Inflammatory macrophage treated with lipopolysaccharide for 1 hour (primary cell): ENCODE results near the gene GPX2.
A peak's percentile ranks its signal among the peaks of the same experiment; 100 is the strongest.

Experiments used
- DNase-seq, 2 donors: peaks; one replicate each; pipeline ENCODE4 v3.0.0-alpha.2; 2020 to 2022

GPX2 gene

DNA sequence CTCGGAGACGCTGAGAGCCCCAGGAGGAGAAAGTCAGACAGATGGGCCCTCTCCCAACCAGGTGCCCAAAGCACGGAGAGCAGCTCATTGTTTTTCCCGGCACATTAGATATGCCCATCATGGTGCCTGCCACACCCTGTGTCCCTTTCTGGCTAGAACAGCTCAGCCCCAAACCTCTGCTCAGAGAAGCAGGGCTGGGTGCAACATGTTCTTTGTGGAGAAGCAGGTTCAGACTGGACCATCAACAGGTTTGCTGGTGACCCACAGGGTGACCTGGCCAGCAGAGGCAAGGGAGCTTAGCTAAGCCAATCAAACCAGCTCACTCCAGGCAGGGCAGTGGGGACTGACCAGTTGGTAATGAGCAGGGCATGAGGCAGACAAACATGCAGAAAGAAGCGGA lies 16.2 kb upstream of the GPX2 start:
- no peak for DNase-seq

DNA sequence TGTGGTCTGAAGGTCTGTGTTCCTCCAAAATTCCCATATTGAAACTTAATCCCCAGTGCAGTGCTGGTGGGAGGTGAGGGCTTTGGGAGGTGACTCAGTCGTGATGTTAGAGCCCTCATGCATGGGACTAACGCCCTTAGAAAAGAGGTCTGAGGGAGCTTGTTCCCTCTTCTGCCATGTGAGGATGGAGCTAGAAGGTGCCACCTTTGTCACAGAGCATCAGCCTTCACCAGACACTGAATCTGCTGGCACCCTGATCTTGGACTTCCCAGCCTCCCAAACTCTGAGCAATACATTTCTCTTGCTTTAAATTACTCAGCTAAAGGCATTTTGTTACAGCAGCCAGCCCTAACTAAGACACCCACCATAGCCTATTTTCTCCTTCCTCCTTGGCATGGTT lies 15.7 kb upstream of the GPX2 start:
- DNase-seq: no peak

DNA sequence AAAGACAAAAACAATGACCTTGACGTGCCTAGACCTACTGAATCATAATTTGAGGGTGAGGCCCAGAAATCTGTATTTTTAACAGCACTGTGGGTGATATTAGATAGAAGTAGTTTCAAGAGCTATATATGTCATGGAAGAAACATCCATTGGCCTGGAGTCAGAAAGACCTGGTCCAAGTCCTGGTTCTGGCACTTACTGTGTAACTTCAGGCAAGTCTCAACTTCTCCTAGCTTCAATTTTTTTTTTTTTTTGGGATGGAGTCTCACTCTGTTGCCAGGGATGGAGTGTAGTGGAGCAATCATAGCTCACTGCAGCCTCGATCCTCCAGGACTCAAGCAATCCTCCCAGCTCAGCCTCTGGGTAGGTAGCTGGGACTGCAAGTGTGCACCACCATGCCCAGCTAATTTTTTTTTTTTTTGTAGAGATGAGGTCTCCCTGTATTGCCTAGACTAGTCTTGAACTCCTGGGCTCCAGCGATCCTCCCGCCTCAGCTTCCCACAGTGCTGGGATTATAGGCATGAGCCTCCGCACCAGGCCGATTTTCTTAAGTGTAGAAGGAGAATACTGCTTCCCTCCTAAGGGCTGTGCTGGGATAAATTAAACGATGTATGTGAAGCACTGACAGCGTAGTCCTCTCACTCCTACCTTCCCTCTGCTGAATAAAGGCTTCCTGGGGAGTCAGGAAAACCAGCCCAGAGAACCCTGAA lies 14.3 kb upstream of the GPX2 start:
- no peak for DNase-seq

- DNase-seq: no peak
Observed at GRCh38 chr14:64955297-64955696, 12.8 kb upstream of the GPX2 start.

DNA sequence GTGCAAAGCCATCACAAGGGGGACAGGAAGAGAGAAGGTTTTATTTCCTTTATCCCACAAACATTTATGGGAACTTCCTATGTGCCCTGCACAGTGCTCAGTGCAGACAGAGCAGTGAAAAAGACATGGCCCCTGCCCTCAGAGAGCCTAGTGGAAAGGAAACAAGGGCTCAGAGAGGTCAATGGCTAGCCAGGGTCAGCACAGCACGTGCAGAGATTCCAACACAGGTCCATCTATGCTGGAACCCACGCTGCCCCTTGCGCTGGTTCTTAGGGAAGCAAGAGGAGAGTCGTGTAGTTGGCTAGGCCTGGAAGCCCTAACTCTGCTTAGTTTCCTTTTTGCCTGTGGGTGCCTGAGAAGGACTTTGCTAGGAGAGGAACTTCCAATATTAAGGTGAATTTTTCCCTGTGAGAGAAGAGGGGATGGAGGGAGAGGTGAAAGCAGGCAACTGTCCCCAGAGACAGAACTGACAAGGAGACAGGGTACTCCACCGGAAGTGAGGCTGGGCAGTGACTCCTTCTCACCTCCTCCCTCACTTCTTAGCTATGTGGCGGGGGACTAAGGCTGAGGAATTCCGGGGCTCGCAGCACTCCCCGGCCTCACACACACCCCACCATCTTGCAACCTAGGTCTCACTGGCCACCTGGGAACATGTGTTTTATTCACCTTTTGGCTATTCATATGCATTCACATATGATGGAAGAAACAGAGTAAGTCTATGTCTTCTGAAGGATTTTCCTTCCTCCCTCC lies 12.1 kb upstream of the GPX2 start:
- DNase-seq: no peak

GRCh38 chr14:64953661-64954060 lies 11.1 kb upstream of the GPX2 start:
- DNase-seq: no peak

DNA sequence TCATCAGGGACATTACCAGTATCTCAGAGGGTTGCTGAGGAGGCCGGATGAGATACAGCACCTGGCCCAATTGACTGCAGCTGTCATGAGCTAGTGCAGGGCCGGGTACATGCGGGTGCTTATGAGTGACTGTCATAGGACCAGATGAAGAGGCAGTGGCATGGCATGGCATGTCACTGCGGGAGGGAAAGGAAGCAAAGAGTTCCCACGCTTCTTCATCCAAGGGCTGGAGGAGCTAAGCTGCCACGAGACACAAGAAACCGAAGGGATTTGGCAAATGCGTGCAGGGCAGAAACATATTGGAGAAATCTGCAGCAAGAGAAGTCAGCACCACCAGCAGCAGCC lies 10.7 kb upstream of the GPX2 start:
- DNase-seq: no peak

GRCh38 chr14:64952598-64953309 lies 10.2 kb upstream of the GPX2 start:
- peak in 1 of 2 donors; percentile 18 for DNase-seq

DNA sequence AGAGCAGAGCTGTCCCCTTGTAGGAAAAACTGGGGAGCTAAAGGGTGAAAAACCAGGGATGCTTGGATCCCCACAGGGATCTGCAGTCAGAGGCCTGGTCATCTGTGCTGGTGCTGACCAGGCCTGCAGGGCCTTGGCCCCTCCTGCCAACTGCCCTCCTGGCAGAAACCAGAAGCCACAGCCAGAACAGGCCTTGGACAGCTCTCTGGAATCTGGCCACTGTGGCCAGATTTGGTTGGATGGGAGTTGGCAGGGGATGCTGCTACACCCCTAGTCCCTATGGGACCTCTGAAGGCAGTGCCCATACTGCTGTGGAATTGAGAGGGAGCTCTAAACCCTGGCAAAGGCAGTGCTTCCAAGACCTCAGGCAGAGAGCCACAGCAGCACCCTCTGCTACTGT lies 9.2 kb upstream of the GPX2 start:
- no peak for DNase-seq

- DNase-seq: no peak
Observed at GRCh38 chr14:64951291-64951690, 8.7 kb upstream of the GPX2 start.

DNA sequence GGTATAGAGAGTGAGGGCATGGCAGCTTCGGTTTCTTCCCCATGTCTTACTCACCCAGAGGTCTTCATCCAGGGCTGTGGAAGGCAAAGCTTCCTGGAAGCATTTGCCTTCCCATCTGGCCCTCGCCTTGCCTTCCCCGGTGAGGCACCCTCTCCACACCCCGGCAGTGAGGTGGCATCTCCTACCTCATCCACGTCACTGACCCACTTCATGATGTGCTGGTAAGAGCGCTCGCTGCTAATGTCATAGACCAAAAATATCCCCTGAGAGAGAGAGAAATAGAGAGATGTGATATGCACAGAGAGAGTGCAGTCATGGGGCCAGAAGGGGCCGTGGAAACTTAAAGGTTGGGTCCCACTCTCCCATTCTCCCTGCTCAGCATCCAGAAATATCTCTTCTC lies 8.3 kb upstream of the GPX2 start:
- DNase-seq: no peak

GRCh38 chr14:64948612-64949210 lies 6.2 kb upstream of the GPX2 start:
- DNase-seq: no peak

DNA sequence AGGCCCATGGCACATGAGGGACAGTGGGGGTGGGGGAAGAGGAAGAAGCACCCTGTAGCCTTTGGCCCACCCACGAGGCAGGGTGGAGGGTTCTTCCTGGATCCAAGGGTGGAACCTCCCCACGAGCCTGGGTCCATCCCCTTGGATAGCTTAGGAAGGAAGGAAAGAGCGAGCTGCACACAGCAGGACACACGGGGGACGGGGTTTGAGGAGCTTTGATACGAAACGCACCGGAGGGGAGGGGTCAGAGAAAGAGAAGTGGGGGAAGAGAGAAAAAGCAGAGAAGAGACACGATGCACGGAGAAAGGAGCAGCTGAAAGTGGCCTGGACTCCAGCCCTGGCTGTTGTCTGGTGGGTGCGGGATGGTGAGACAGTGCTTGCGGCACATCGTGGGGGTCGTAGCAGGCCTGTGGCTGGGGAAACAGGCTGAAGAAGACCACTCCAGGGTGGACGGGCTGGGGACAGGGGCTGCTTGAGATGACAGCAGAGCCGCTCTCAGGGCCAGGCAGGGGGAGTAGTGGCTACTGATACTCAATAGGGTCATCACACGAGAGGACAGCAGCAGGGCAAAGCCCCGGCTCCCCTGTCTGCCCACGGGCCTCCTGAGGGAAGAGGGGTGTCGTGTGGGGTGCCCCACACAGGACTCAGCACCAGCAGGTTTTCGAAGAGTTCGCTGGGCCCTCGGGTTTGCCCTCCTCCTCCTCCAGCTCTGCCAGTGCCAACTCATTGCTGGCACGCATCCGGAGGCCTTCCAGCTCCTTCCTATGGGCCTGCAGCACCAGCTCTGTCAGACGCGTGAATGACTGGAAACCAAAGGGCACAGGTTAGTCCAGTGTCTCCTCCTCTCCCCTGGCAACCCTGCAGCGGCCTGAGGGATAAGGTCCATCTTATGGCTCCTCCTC lies 5.4 kb upstream of the GPX2 start:
- no peak for DNase-seq

- DNase-seq: no peak
Observed at GRCh38 chr14:64946310-64947045, 3.9 kb upstream of the GPX2 start.

GRCh38 chr14:64945431-64946178 lies 3.1 kb upstream of the GPX2 start:
- no peak for DNase-seq

GRCh38 chr14:64944861-64945260 lies 2.3 kb upstream of the GPX2 start:
- DNase-seq: no peak

DNA sequence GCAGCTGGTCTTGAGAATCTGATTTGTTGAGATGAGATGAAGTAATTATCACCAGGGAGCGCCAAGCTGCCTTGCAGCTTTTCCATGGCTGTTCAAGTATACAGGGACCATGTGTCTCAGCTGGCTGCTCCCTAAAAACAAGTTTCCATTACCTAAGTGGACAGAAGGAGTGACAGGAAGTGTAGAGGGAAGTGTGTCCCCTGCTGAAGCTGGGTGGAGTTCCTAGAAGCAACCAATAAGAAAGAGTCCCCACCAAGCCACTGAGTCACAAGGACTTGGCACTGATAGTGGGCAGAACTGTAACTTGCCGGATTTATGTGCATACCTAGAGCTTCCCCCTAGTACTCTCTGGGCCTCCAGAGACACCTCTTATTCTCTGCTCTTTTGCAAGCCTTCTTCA lies 1.5 kb upstream of the GPX2 start:
- DNase-seq: no peak

GRCh38 chr14:64943556-64943955 lies 1.0 kb upstream of the GPX2 start:
- DNase-seq: no peak

DNA sequence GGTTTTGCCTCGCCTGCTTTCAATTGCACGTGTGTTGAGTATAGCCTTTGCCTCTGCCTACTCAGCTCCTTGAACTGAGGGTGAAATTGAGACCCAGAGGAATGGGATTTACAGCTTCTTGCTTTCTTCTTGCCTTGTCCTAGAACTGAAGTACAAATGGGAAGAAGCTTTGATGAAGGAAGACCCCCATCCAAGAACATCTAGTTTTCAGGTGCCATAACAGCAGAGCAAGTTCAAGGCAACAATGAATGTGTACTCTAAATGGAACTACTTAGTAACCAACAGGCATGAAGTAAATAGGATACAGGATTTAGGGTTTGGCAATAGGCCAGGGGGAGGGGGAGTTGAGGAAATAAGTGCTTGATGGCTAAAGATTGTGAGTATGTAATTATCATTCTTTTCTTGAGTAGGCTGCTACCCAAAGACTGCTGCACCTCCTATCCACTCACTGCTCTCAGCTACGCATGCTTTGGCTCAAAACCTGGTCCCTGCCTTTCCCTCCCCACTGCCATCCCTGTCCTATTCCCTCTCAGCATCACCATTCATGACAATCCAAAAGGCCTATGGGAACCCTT lies 2.1 kb downstream of the GPX2 start:
- DNase-seq: no peak

DNA sequence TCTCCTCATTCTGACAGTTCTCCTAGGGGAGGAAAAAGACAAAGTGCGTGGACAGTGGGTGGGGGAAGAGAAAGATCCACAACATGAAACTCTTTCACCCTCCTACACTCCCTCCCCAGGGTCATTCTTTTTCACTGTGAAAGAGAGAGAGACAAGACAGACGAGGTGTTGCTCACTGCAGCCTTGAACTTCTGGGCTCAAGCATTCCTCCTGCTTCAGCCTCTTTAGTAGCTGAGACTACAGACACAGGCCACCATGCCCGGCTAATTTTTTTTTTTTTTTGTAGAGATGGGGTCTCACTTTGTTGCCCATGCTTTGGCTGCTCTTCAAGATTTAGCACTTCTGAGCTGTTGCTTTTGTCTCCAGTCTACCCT lies 2.7 kb downstream of the GPX2 start:
- DNase-seq: no peak
